Measurements from ENCODE around the gene PDE6D. TPM values are rescaled to one million over a fixed set of nuclear protein-coding genes. Genes with fewer than 3 reads are reported as not detected.

Gene PDE6D
- total and polyA plus RNA-seq, 7 experiments from 2014 or later: 14.3 to 55.3 (median 27.0) TPM

DNA sequence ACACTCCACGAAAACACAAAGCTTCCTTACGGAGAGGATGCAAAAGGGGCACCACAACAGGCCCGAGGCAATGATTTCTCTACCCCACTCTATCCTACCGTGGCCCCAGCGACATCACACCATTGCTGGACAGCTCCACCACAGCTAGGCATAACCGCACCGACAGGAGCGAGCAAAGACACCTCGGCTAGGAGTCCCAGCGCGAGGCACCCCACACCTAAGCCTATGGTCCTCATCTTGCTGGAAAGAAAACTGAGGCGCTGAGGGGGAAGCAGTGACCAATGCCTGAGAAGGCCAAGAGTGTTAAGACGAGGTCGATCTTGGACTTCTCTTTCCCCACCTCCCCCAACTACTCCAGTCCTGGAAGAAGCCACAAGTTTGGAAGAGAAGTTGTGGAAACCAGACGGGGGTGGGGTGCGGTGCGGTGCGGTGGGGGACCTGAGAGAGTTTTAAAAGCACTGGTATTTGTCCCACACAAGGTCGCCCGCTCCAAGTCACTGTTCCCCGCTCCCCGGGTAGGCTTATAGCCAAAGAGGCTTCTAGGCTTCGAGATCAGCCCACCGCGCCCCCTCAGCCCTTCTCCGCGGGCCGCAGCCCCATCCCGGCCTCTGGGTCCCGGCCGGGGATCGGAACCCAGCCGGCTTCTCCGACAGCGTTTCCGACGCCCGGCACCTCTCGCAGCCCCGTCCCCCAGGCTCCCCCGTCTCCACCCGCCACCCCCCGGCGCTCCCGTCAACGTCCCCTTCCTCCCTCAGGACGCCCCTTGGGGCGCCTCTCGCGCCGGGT lies 766 bp downstream of the PDE6D start:
- H3K27ac Mint-ChIP-seq: peak overlapping the region in 7 of 9 donors; percentile 6 to 97 (median 70)
- H3K36me3 Mint-ChIP-seq: peaks cover 0 to 9% (median 2%) of the 10 kb centered on the region in 5 donors
- no peaks in the 10 kb centered on the region for H3K9me3 Mint-ChIP-seq
- DNase-seq (peak in 2 of 9 donors; percentile 11 to 25), ATAC-seq (peak; percentile 12)
- Histone ChIP-seq H3K27me3 (ENCODE audit: control insufficient read depth in 2 of 2, insufficient read depth in 2 of 2, low read length in 2 of 2) (no peaks in the 10 kb centered on the region), H3K4me1 (ENCODE audit: control insufficient read depth in 2 of 2, insufficient read depth in 2 of 2, low read length in 2 of 2) (peaks cover 18 to 22% of the 10 kb centered on the region in 2 donors), H3K36me3 (ENCODE audit: control insufficient read depth in 2 of 3, insufficient read depth in 3 of 3, low read length in 3 of 3) (peaks cover 0 to 6% (median 0%) of the 10 kb centered on the region in 3 experiments), H3K9me3 (ENCODE audit: control insufficient read depth in 2 of 3, low read length in 3 of 3) (no peaks in the 10 kb centered on the region), H3K27ac (ENCODE audit: low read depth, low read length) (peak overlapping the region; percentile 82), H3K4me3 (ENCODE audit: low read length) (peak overlapping the region; percentile 100)
- ChIA-PET CTCF (interaction anchor here (0.6 kb wide), 1 partner anchor 18 kb away, joined by 3 read pairs; no protein-coding TSS in a partner anchor), POLR2A (interaction anchor here (1.0 to 2.0 kb wide), 2 partner anchors 72 to 316 kb away, joined by 3 to 7 read pairs; partner anchors contain the start of genes NCL and PTMA)
- H3K4me1 Mint-ChIP-seq: peaks cover 39 to 68% (median 50%) of the 10 kb centered on the region in 7 donors
- intact Hi-C loops (cut with micrococcal nuclease): loop anchor here (2.0 to 10.0 kb wide), 7 partner anchors 74 to 1488 kb away; partner anchors contain the start of genes ATG16L1 (in 1 of the 2) and PSMD1 (in 1 of the 2)
- H3K4me3 Mint-ChIP-seq: peak overlapping the region; percentile 85 to 99 (median 98)
- H3K27me3 Mint-ChIP-seq: peaks cover 0 to 5% (median 0%) of the 10 kb centered on the region in 5 donors

DNA sequence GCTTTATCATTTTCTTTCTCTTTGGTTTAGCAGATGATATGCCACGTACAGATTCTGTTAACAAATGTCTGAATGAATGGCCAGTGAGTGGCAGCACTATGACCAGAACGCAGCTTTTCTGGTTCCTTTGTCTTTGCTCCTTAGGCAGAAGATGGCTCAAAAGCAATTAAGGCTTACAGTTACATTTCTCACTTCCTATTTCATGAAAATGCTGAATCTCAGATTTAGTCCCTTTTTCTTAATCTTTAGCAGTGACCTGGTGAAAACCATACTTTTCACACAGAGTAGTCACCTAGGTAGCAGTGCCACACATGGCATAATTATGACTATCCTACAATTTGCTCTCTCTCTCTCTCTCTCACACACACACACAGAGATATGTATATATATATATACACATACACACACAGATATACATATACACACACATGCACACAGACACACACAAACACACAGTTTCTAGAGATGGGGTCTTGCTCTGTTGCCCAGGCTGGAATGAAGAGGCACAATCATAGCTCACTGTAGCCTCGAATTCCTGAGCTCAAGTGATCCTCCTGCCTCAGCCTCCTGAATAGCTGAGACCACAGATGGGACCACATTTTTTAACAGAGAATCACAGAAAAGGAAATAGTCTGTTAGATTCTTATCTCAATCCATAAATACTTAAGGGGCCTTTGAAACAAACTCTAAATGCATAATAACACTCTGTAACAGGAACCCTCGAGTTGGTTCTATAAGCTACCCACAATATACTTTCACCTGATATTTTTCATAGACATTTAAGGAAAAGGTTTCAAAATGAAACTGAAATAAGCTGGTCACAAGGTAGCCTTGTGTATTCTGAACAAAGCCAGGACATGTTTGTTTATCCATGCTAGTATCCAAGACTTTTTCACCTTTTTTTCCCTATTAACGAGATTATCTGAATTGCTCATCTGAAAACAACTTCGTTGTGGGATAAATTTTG lies 11.6 kb downstream of the PDE6D start:
- H3K36me3 Mint-ChIP-seq: no peaks in the 10 kb centered on the region
- no peaks in the 10 kb centered on the region for H3K27me3 ChIP-seq (ENCODE audit: control insufficient read depth in 2 of 2, insufficient read depth in 2 of 2, low read length in 2 of 2)
- CTCF ChIA-PET: no interaction called here
- ATAC-seq: no peak
- peaks cover 7 to 29% (median 20%) of the 10 kb centered on the region in 7 donors for H3K4me1 Mint-ChIP-seq
- no peak overlapping the region for H3K4me3 Mint-ChIP-seq
- no peaks in the 10 kb centered on the region for H3K36me3 ChIP-seq (ENCODE audit: control insufficient read depth in 2 of 3, insufficient read depth in 3 of 3, low read length in 3 of 3)
- no peak overlapping the region for H3K27ac ChIP-seq (ENCODE audit: low read depth, low read length)
- H3K9me3 Mint-ChIP-seq: no peaks in the 10 kb centered on the region
- H3K27me3 Mint-ChIP-seq: no peaks in the 10 kb centered on the region
- H3K4me3 ChIP-seq (ENCODE audit: low read length): no peak overlapping the region
- intact Hi-C loops (cut with micrococcal nuclease): no loop called here
- peaks cover 0 to 8% of the 10 kb centered on the region in 2 donors for H3K4me1 ChIP-seq (ENCODE audit: control insufficient read depth in 2 of 2, insufficient read depth in 2 of 2, low read length in 2 of 2)
- POLR2A ChIA-PET: no interaction called here
- DNase-seq: no peak
- H3K9me3 ChIP-seq (ENCODE audit: control insufficient read depth in 2 of 3, low read length in 3 of 3): no peaks in the 10 kb centered on the region
- no peak overlapping the region for H3K27ac Mint-ChIP-seq

GRCh38 chr2:231765496-231765929 lies 15.6 kb downstream of the PDE6D start:
- POLR2A ChIA-PET: no interaction called here
- ATAC-seq: no peak
- CTCF ChIA-PET: no interaction called here

GRCh38 chr2:231764760-231765159 lies 16.3 kb downstream of the PDE6D start:
- Histone ChIP-seq H3K36me3 (ENCODE audit: control insufficient read depth in 2 of 3, insufficient read depth in 3 of 3, low read length in 3 of 3) (no peaks in the 10 kb centered on the region), H3K9me3 (ENCODE audit: control insufficient read depth in 2 of 3, low read length in 3 of 3) (no peaks in the 10 kb centered on the region), H3K27ac (ENCODE audit: low read depth, low read length) (no peak overlapping the region), H3K4me1 (ENCODE audit: control insufficient read depth in 2 of 2, insufficient read depth in 2 of 2, low read length in 2 of 2) (peaks cover 0 to 8% of the 10 kb centered on the region in 2 donors), H3K4me3 (ENCODE audit: low read length) (no peak overlapping the region), H3K27me3 (ENCODE audit: control insufficient read depth in 2 of 2, insufficient read depth in 2 of 2, low read length in 2 of 2) (no peaks in the 10 kb centered on the region)
- H3K27me3 Mint-ChIP-seq: no peaks in the 10 kb centered on the region
- no peaks in the 10 kb centered on the region for H3K36me3 Mint-ChIP-seq
- intact Hi-C loops (cut with micrococcal nuclease): no loop called here
- DNase-seq: no peak
- no peak for ATAC-seq
- H3K4me3 Mint-ChIP-seq: no peak overlapping the region
- H3K9me3 Mint-ChIP-seq: no peaks in the 10 kb centered on the region
- peaks cover 9 to 31% (median 20%) of the 10 kb centered on the region in 7 donors for H3K4me1 Mint-ChIP-seq
- CTCF ChIA-PET: no interaction called here
- POLR2A ChIA-PET: no interaction called here
- peak overlapping the region in 2 of 9 donors; percentile 40 to 56 for H3K27ac Mint-ChIP-seq

More at GRCh38 chr2:231765496-231765929, 15.6 kb downstream of the PDE6D start:
- Histone ChIP-seq H3K27me3 (ENCODE audit: control insufficient read depth in 2 of 2, insufficient read depth in 2 of 2, low read length in 2 of 2) (no peaks in the 10 kb centered on the region), H3K36me3 (ENCODE audit: control insufficient read depth in 2 of 3, insufficient read depth in 3 of 3, low read length in 3 of 3) (no peaks in the 10 kb centered on the region), H3K9me3 (ENCODE audit: control insufficient read depth in 2 of 3, low read length in 3 of 3) (no peaks in the 10 kb centered on the region), H3K4me1 (ENCODE audit: control insufficient read depth in 2 of 2, insufficient read depth in 2 of 2, low read length in 2 of 2) (peaks cover 0 to 8% of the 10 kb centered on the region in 2 donors), H3K4me3 (ENCODE audit: low read length) (no peak overlapping the region), H3K27ac (ENCODE audit: low read depth, low read length) (no peak overlapping the region)
- peak overlapping the region in 6 of 9 donors; percentile 0 to 43 (median 12) for H3K27ac Mint-ChIP-seq
- no peak for DNase-seq
- peak overlapping the region in 3 of 10 donors; percentile 2 to 12 (median 3) for H3K4me3 Mint-ChIP-seq
- no peaks in the 10 kb centered on the region for H3K27me3 Mint-ChIP-seq
- H3K9me3 Mint-ChIP-seq: no peaks in the 10 kb centered on the region
- no peaks in the 10 kb centered on the region for H3K36me3 Mint-ChIP-seq
- peaks cover 9 to 35% (median 20%) of the 10 kb centered on the region in 7 donors for H3K4me1 Mint-ChIP-seq
- intact Hi-C loops (cut with micrococcal nuclease): no loop called here

DNA sequence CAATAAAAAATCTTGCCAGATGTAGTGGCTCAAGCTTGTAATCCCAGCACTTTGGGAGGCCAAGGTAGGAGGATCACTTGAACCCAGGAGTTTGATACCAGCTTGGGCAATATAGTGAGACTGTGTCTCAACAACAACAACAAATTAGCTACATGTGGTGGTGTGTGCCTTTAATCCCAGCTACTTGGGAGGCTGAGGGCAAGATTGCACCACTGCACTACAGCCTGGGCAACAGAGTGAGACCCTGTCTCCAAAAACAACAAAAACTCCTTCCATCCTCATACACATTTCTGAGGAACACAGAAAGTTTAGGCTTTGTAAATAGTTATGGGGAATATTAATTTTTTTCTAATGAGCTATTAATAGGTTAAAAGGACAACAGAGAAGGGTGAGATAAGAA lies 17.0 kb downstream of the PDE6D start:
- Mint-ChIP-seq H3K9me3 (no peaks in the 10 kb centered on the region), H3K4me1 (peaks cover 9 to 24% (median 20%) of the 10 kb centered on the region in 7 donors), H3K4me3 (no peak overlapping the region), H3K27me3 (no peaks in the 10 kb centered on the region), H3K36me3 (no peaks in the 10 kb centered on the region), H3K27ac (peak overlapping the region in 1 of 9 donors; percentile 40)
- Histone ChIP-seq H3K36me3 (ENCODE audit: control insufficient read depth in 2 of 3, insufficient read depth in 3 of 3, low read length in 3 of 3) (no peaks in the 10 kb centered on the region), H3K9me3 (ENCODE audit: control insufficient read depth in 2 of 3, low read length in 3 of 3) (no peaks in the 10 kb centered on the region), H3K27ac (ENCODE audit: low read depth, low read length) (no peak overlapping the region), H3K27me3 (ENCODE audit: control insufficient read depth in 2 of 2, insufficient read depth in 2 of 2, low read length in 2 of 2) (no peaks in the 10 kb centered on the region), H3K4me1 (ENCODE audit: control insufficient read depth in 2 of 2, insufficient read depth in 2 of 2, low read length in 2 of 2) (peaks cover 0 to 8% of the 10 kb centered on the region in 2 donors), H3K4me3 (ENCODE audit: low read length) (no peak overlapping the region)
- ChIA-PET CTCF (no interaction called here), POLR2A (no interaction called here)
- ATAC-seq: no peak
- intact Hi-C loops (cut with micrococcal nuclease): no loop called here
- DNase-seq: no peak

DNA sequence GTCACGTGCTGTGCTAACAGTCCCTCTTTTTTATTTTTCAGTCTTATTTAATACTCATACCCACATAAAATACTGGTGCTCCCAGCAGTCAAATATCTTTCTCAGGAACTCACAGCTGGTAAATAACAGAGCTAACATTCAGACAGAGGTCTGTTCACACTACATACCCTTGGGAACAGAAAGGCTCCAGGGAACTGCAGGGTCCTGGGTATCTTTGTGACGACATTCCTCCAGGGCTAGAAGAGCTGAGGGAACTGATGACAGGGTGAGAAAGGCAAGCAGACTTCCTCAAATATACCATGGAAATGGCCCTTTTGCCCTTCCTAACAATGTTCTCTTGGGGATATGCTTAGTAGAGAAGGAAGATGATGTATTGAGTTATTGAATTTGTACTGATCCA lies 19.3 kb downstream of the PDE6D start:
- Histone ChIP-seq H3K36me3 (ENCODE audit: control insufficient read depth in 2 of 3, insufficient read depth in 3 of 3, low read length in 3 of 3) (no peaks in the 10 kb centered on the region), H3K4me3 (ENCODE audit: low read length) (no peak overlapping the region), H3K9me3 (ENCODE audit: control insufficient read depth in 2 of 3, low read length in 3 of 3) (no peaks in the 10 kb centered on the region), H3K4me1 (ENCODE audit: control insufficient read depth in 2 of 2, insufficient read depth in 2 of 2, low read length in 2 of 2) (peaks cover 0 to 8% of the 10 kb centered on the region in 2 donors), H3K27ac (ENCODE audit: low read depth, low read length) (no peak overlapping the region), H3K27me3 (ENCODE audit: control insufficient read depth in 2 of 2, insufficient read depth in 2 of 2, low read length in 2 of 2) (no peaks in the 10 kb centered on the region)
- ChIA-PET CTCF (interaction anchor here (0.6 to 1.0 kb wide), 2 partner anchors 10 to 18 kb away, joined by 3 read pairs; no protein-coding TSS in a partner anchor), POLR2A (interaction anchor here (0.6 to 0.7 kb wide), 2 partner anchors 16 to 55 kb away, joined by 3 to 4 read pairs; no protein-coding TSS in a partner anchor)
- DNase-seq (no peak), ATAC-seq (no peak)
- Mint-ChIP-seq H3K27me3 (no peaks in the 10 kb centered on the region), H3K27ac (no peak overlapping the region), H3K4me1 (peaks cover 9 to 23% (median 20%) of the 10 kb centered on the region in 7 donors), H3K4me3 (no peak overlapping the region), H3K36me3 (no peaks in the 10 kb centered on the region), H3K9me3 (no peaks in the 10 kb centered on the region)
- intact Hi-C loops (cut with micrococcal nuclease): no loop called here
